Stimulated activated CD4-positive, alpha-beta T cell treated with anti-CD3 and anti-CD28 coated beads, Interleukin-12 subunit alpha, Interleukin-12 subunit beta, amount 100 ng/mL, for 4 hours (primary cell): ENCODE measurements around the gene GATAD2A.

ENCODE experiments used
- DNase-seq: peaks from one replicate; pipeline ENCODE4 v3.0.0-alpha.2; 2020

The GATAD2A gene

DNA sequence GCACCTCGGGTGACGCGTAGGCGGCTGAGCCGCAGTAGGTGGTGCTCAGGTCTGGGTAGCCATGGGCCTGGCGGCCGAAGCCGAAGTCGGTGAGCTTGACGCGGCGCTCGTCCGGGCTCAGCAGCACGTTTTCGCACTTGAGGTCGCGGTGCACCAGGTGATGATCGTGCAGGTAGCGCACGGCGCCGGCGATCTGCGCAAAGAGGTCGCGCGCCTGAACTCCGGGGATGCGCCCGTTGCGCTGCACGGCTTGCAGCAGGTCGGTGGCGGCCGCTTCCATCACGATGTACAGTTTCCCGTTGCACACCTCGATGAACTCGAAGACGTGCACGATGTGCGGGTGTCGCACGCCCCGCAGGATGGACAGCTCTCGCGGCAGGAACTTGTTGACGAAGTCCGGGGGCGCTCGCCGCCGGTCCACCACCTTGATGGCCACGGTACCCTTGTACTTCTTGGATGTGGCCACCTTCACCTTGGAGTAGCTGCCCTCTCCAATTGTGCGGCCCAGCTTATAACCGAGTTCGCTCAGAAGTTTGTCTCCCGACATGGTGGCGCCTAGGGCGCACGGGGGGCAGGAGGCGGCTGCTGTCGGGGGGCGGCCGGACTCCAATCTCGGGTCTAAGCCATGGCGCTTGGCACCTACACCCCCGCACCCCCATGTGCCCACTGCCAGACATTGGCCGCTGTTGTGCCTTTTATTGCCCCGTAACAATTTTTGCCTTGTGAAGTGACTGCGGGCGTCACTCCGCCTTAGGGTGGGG is 109.6 kb downstream of the GATAD2A start, which contains the start of gene TSSK6:
TSSK6 (minus strand) TSS at position 668 of the 761 bp plus-strand sequence; CDS start at position 547, 121 bp downstream.
- DNase-seq, result no peak

DNA sequence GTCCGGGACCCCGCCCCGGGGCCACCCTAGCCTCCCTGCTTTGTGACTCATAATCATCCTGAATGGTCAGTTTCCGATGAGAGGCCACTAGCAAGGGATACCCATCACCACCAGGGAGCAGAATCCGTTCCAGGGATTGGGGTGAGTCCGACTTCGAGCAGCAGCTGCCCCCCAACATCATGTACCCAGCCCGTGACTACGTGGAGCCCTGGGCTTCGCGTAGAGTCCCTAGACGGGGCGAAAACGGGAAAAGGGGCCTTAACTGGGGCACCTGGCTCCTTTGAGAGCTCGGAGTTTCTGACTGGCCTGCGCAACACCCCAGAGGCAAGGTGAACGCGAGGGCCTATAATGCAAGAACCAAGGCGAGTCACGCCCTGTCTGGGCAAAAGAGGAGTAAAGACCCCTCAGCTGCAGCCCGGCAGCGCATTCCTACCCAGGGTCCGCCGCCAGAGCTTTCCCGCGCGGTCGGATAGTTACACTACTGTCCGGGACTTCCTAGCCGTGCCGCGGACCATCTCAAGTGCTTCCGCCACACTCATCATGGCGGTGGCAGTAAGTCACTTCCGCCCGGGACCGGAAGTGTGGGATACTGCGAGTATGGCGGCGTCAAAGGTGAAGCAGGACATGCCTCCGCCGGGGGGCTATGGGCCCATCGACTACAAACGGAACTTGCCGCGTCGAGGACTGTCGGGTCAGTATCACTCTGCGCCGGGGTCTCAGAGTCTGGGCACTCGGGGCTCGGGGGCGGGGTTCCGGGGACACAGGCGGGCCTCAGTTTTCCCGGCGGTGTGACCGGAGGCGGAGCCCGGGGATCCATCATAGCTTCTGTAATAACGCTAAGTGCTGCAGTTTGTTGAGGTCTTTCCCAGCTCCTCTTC is 110.4 kb downstream of the GATAD2A start, which contains the start of gene NDUFA13:
NDUFA13 (plus strand) TSS at position 584 of the 878 bp plus-strand sequence; CDS start at position 598, 14 bp downstream.
- peak; percentile 92 for DNase-seq

DNA sequence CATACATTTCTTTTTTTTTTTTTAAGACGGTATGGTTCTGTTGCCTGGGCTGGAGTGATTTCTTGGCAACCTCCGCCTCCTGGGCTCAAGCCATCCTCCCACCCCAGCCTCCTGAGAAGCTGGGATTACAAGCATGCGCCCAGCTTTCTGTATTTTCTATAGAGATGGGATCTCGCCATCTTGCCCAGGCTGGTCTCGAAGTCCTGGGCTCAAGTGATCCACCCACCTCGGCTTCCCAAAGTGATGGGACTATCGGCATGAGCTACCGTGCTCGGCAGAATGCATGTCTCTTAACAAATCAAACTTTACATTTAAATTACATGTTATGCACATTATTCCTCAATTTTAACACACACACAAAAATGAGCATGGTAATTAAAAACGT is 111.8 kb downstream of the GATAD2A start:
- no peak for DNase-seq

DNA sequence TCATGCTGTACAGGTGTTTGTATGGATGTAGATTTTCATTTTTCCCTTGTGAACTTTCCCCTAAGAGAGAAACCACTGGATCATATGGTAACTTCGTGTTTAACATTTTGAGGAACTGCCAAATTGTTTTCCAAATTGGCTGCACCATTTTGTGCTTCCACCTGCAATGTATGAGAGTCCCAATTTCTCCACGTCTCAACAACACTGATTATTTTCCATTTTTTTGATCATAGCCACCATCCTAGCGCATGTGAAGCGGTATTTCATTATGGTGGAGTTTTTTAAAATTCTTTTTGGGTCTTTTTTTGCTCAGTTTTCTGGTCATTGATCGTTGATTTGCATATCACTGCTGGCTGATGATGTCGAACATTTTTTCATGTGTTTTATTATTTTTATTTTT is 115.5 kb downstream of the GATAD2A start:
- DNase-seq, result no peak

DNA sequence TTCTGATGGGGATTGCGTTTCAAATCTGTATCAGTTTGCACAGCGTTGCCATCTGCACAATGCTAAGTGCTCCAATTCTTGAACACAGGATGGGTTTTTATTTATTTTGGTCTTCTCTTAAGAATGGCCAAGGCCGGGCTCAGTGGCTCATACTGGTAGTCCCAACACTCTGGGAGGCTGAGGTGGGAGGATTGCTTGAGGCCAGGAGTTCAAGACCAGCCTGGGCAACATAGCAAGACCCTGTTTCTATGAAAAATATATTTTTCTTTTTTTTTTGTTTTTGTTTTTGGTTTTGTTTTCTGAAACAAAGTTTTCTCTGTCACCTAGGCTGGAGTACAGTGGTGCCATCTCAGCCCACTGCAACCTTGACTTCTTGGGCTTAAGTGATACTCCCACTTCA is 117.7 kb downstream of the GATAD2A start:
- no peak for DNase-seq

DNA sequence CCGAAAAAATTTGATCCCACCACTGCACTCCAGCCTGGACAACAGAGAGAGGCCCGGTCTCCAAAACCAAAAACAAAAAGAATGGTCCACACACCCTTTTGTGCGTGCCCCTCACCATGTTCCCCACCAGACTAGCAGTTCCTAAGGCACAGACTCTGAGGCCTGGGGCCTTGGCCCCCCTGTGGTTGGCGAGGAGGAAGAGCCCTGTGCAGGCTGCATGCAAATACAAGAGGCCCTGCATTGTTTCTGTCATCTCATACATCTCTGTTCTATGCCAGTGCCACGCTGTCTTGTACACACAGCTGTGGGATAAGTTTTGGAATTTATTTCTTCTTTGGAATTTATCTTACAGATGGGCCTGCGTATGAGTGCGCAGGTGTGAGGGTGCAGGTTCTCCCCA is 118.6 kb downstream of the GATAD2A start:
- DNase-seq, result no peak

DNA sequence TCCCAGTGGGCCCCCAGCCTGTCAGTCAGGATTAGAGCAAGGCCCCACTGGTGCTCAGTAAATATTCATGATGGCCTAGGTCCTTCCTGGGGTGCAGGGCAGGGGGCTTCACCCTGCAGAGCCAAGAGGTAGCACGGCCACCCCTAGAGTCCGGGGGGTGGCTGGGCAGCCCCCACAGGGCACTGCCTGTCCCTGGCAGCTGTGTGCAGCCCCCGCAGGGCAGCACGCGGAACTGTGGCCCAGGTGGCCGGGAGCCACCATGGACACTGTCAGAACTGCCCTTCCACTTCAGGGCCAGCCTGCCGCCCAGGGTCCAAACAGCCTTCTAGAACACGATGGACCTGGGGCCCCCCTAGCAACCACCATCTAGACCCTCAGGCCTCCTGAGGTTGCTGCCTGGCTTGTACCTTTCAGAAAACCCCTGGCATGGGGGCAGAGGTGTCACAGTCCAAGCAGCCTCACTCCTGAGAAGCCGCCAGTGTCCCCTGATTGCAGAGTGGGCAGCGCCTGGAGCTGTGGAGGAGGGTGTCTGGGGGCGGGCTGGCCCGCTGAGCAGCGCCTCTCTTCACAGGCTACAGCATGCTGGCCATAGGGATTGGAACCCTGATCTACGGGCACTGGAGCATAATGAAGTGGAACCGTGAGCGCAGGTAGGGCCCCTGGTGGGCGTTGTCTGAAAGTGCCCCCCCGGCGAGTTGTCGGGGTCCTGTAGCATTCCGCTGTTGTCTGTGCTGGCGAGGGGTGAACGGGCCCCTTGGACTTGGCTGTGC is 120.3 kb downstream of the GATAD2A start:
- no peak for DNase-seq

DNA sequence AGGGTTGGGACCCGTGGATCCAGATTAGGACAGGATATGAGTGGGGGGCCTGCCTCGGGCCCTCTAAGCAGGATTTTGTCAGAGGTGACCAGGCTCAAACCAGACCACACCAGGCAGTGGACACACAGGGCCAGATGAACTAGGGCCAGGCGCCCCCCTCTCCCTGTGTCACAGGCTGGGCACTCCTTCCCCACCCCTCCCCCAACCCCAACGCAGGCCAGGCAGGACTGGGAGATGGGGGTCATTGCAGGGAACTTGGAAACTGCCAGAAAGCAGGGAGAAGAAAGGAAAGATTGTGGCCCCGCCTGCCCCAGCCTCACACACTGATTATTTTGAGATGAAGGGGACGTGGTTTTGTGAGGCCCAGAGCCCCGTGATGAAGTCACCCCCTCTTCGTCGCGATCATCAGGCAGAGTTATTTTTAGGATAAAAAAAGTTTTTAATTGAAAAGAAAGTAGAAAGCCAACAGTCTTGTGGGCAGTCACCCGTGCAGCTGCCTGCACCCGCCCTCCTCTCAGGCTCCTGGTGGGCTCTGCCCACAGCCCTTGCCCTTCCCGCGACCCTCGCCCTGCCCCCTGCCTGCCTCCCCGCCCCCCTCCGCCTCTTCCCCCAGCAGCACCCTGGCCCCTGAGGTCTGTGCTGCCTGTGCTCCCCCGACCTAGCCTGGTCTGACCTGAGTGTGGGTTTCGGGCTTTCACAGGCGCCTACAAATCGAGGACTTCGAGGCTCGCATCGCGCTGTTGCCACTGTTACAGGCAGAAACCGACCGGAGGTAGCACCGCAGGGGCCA is 121.3 kb downstream of the GATAD2A start:
- no peak for DNase-seq

DNA sequence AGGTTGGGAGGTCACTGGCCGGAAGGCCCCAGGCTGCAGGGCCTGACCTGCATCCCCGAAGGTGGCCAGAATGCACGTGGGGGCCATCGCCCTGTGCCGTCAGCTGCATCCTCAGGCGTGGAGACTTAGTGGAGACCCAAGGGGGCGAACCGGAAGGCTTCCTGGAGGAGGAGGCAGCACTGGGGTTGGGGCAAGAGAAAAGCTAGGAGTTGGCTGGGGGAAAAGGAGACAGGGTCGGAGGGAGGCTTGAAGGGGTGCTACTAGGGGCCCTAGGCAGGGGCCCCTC is 121.8 kb downstream of the GATAD2A start:
- no peak for DNase-seq

DNA sequence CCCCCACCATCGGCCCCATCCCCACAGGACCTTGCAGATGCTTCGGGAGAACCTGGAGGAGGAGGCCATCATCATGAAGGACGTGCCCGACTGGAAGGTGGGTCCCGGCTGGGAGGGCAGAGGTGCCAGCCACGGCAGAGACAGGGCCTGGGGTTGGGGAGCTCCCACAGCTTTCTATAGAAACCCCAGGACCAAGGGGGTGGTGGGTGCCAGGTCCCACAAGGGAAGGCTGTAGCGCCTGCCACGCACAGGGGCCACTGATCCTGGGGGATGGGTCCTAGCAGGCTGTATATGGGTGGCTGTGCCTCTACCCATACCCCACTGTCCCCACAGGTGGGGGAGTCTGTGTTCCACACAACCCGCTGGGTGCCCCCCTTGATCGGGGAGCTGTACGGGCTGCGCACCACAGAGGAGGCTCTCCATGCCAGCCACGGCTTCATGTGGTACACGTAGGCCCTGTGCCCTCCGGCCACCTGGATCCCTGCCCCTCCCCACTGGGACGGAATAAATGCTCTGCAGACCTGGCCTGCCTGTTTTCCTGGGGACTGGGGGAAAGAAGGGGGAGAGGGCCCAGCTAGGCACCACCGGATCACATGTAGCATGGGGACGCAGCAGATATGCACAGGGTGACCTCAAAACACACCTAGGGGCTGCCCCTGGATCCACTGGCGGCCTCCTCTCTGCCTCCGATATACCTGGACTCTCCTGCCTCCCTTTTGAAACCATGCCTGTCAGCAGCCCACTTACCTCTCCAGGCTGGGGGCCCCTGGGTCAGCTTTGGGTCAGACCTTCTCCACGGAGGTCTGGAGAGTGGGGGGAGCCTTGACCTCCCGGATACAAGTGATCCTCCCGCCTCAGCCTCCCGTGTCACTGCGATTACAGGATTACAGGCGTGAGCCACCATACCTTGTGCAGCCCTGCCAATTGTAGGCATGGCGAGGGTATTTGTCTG is 122.5 kb downstream of the GATAD2A start:
- DNase-seq, result no peak

DNA sequence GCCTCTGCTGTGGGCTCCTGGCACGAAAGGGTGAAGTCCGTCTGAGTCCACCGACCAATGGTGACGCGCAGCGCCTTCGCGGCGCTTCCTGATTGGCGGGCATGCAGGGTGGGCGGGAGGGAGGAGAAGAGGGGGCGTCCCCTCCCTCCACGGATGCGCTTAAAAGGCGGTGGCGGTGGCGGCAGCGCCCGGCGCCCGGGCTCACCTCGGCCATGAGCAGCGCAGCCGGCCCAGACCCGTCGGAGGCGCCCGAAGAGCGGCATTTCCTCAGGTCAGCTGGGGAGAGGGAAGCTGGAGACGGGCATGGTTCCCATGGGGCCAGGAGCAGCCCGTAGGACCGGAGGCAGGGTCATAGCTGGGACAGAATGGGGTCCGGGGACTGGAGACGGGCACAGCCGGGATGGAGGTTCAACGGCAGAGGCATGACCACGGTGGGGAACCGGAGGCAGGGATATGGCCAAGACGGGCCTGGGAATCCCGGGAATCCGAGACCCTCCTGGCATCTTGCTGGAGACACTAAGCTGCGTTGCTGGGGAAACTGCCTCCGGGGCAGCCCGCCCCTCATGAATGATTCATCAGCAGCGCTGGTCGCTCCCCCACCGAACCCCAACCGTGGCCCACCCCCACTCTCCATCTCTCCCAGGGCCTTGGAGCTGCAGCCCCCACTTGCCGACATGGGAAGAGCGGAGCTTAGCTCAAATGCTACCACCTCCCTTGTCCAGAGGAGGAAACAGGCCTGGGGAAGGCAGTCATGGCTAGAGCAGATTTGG is 123.4 kb downstream of the GATAD2A start, which contains the start of gene YJEFN3:
YJEFN3 (plus strand) TSS at position 191 of the 770 bp plus-strand sequence; CDS start at position 213, 22 bp downstream.
- no peak for DNase-seq

DNA sequence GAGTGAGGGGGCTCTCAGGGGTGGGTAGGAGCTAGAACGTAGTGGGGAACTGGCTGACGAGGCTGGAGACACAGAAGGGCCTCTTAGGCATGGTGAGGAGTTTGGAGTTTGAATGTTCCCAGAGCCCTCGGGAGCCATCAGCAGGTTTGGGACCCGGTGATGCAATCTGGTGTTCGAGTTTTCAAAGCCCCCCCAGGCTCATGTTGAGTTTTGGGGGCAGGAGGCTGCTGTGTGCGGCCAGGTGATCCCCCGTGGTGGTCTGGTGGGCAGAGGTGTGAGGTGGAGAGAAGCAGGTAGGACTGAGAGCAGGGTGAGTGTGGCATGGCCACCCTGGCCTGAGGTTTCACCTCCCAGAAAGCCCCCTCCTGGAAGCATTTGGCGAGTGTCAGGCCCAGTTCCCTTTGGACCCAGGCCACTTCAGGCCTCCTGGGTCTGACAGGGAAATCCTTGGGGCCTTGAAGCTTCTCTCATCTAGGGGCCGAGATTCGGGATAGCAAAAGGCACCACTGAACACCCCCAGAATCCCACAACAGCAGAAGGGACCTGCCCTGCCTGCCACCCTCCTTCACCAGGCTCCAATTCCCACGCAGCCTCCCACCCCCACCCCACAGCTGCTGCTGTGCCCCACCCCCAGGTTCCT is 124.4 kb downstream of the GATAD2A start:
- DNase-seq, result no peak

DNA sequence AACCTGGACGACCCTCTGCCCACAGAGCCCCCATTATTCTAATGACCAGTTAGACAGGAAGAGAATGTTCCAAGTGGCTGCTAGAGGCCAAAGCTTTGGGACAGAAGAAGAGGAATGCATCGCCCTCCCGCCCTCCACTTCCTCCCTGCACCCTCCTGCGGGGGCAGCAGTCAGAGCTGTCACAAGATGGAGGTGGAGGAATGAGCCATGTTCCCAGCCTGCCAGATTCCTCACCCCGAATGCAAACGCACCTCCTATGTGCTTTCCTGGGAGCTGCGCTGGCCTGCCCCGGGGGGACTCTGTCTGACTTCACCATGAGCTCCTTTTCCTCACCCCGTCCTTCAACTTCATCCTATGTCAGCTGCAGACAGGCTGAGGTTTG is 124.9 kb downstream of the GATAD2A start:
- no peak for DNase-seq

DNA sequence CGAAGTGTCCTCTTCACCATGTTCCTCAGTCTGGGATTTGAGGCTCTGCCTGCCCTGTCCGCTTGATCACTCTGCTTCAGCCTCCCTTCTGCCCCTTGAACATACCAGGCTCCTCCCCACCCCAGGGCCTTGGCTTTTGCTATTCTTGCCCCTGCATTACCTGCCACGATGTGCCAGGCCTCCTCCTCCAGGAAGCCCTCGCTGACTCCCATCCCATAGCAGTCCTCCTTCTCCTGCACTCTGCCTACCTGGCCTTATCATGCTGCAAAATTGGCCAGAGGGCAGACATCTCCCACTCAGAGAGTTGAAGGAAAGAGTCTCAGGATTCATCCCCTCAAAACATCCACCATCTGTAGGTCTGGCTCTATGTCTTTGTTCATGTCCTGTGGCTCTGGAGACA is 125.4 kb downstream of the GATAD2A start:
- no peak for DNase-seq

DNA sequence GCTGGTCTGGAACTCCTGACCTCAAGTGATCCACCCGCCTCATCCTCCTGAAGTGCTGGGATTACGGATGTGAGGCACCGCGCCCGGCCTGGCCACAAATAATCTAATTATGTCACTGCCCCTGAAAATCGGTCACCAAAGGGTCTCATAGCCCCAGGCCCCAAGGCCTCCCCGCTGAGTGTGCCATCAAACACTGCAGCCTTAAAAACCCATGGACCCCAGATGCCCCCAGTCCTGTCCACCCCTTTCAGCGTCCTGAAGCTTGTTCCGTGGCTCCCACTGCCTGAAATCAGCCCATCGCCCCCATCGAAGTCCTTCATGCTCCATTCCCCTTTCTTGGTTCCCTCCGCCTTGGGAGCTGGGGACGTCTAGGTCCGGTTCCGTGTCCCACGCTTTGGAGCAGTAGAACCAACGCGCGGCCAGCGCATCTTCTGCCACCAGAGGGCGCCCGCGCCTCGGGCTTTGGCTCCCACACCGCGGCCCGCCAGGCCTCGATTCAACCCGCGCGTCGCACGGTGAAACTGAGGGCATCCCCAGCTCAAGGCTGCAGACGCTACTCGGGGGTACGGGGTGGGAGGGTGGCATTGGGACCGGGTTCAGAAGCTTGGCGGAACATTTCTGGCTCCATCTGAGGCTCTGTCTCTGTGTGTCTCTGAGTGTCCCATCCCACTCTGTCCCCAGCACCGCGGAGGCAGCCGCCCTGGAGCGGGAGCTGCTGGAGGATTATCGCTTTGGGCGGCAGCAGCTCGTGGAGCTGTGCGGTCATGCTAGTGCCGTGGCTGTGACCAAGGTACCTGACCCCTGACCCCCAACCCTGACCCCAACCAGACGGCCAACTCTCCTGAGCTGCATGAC is 126.7 kb downstream of the GATAD2A start:
- DNase-seq, result peak; percentile 90

DNA sequence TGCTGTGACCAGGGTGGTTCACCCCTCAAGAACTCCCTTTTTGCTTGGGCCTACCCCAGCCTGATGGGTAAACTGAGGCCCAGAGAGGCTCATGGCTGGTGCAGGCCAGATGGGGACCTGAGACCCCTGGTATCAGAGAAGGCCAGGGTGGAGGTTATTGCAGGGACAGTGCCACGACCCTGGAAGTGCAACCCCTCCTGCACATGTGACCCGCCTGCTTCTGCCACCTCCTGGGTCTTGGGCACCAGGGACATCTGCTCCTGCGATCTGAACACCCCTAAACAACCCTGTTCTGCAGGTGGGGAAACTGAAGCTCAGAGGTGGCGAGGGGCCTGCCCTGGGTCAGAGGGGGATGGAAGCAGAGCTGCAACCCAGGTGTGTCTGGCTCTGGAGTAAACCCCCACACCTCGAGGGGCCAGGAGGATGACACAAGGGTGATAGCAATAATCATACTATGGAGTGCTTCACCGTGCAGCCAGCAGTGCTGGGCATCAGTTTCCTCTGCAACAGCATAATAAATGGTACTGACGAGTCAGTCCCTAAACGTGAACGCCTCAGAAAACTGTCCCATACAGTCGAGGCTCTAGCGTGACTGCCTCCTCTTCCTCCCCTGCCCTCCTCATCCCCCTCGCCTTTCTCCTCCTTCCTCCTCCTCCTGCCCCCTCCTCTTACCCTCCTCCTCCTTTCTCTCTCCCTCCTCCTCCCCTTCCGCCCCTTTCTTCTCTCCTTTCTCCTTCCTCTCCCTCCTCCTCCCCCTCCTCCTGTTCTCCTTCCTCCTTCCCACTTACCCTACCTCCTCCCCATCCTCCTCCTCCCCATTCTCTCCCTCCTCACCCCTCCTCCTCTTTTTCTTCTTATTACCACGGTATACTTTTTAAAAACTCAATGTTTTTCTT is 127.6 kb downstream of the GATAD2A start:
- DNase-seq, result no peak

DNA sequence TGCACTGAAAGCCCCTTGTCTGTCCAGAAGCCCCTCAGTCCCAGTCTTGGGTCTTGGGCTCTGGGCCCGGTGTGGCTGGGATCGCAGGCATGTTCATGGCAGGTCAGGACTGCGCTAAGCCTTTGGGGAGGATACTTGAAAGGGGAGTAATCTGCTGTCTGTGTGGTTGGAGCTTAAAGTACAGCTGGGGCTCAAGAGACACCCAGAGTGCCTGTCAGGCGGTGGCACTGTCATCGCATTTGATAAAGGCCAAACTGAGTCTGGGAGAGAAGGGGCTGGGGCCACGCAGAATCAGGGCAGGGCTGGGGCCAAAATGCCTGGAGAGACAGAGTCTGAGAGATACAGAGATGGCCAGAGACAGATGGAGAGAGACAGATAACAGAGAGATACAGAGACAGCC is 128.4 kb downstream of the GATAD2A start:
- DNase-seq, result no peak
